K562 (cell line): Measurements from ENCODE around the gene MIEF1. TPM values are rescaled to one million over a fixed set of nuclear protein-coding genes. Genes with fewer than 3 reads are reported as not detected.

ENCODE experiments used
- BMI1 ChIP-seq: fragments of 150-350 bp; IDR thresholded peaks from 2 replicates; pipeline ENCODE4 v1.6.1; 2014; ENCODE audit warnings: low read length
- BRF1 ChIP-seq: IDR thresholded peaks from 3 replicates; pipeline ENCODE4 v1.6.1; 2011; ENCODE audit warnings: borderline replicate concordance, mild to moderate bottlenecking; ENCODE audit not compliant: insufficient read length; ENCODE audit errors: extremely low read depth
- ETV1 ChIP-seq: fragments of 450-650 bp; conservative IDR thresholded peaks from 2 replicates; pipeline ENCODE4 v1.6.1; 2016; ENCODE audit warnings: missing genetic modification characterization, control low read depth, low read depth, missing compliant biosample characterization
- ETV6 ChIP-seq, 3 experiments: fragments of 150-350 bp in 1 of 3; sonication (generic) in 1 of 3; formaldehyde crosslinking in 1 of 3; IDR thresholded peaks; 2 replicates each; pipeline versions ENCODE4 v1.6.1 to v1.8.0; 2014 to 2022; ENCODE audit warnings: borderline replicate concordance in 2 of 3, low read depth in 2 of 3, antibody characterized with exemption in 1 of 3, low read length in 1 of 3, mild to moderate bottlenecking in 1 of 3, missing genetic modification reagents in 1 of 3
- FOSL1 ChIP-seq: fragments of 200-800 bp; sonication (Bioruptor generic); conservative IDR thresholded peaks from 2 replicates; pipeline ENCODE4 v1.6.1; 2016; ENCODE audit warnings: missing genetic modification characterization, missing compliant biosample characterization
- FOXJ2 ChIP-seq: fragments of 200-800 bp; sonication (Bioruptor generic); IDR thresholded peaks from 2 replicates; pipeline ENCODE4 v1.6.1; 2016; ENCODE audit warnings: missing genetic modification characterization, missing compliant biosample characterization
- MAFG ChIP-seq: fragments of 450-650 bp; conservative IDR thresholded peaks from 2 replicates; pipeline ENCODE4 v1.6.1; 2016; ENCODE audit warnings: missing genetic modification characterization, missing compliant biosample characterization
- MCM2 ChIP-seq: fragments of 450-650 bp; IDR thresholded peaks from 2 replicates; pipeline ENCODE4 v1.6.1; 2017; ENCODE audit warnings: low read depth, mild to moderate bottlenecking
- MNT ChIP-seq, 2 experiments: fragments of 450-650 bp; conservative IDR thresholded peaks; 2 replicates each; pipeline ENCODE4 v1.6.1; 2017; ENCODE audit warnings: mild to moderate bottlenecking in 2 of 2, moderate library complexity in 2 of 2
- RFX7 ChIP-seq: fragments of 250-450 bp; sonication (Bioruptor Pico); IDR thresholded peaks from 2 replicates; pipeline ENCODE4 v1.5.1; 2021; ENCODE audit warnings: mild to moderate bottlenecking
- SMAD4 ChIP-seq: fragments of 250-450 bp; sonication (Bioruptor Pico); conservative IDR thresholded peaks from 2 replicates; pipeline ENCODE4 v1.8.0; 2021; ENCODE audit warnings: inconsistent platforms, mild to moderate bottlenecking, moderate library complexity
- THRB ChIP-seq: fragments of 450-650 bp; formaldehyde crosslinking; conservative IDR thresholded peaks from 2 replicates; pipeline ENCODE4 v1.4.0; 2022; ENCODE audit warnings: mild to moderate bottlenecking, missing genetic modification characterization
- TRIM28 ChIP-seq: fragments of 450-650 bp; IDR thresholded peaks from 2 replicates; pipeline ENCODE4 v1.6.1; 2017
- ZNF444 ChIP-seq: fragments of 250-450 bp; sonication (Bioruptor Pico); IDR thresholded peaks from 2 replicates; pipeline ENCODE4 v1.4.0; 2020; ENCODE audit warnings: mild to moderate bottlenecking, moderate library complexity
- ZNF518B ChIP-seq: fragments of 250-450 bp; sonication (Bioruptor Pico); IDR thresholded peaks from 2 replicates; pipeline ENCODE4 v1.5.0; 2021; ENCODE audit warnings: mild to moderate bottlenecking, moderate library complexity
- ZNF609 ChIP-seq: sonication (generic); formaldehyde crosslinking; IDR thresholded peaks from 2 replicates; pipeline ENCODE4 v1.8.1; 2023; ENCODE audit warnings: missing genetic modification reagents, mild to moderate bottlenecking, borderline replicate concordance
- polyA plus RNA-seq, 8 experiments: library from polyadenylated mRNA; depleted of rRNA in 4 of 8; stranded (reverse) in 5 of 8; unstranded in 3 of 8; fragments of >200 nt; fragmentation: Nextera tagmentation in 2 of 8; fragmentation: Illumina TruSeq in 1 of 8; extraction: Ambion mirVana in 2 of 8; extraction: Trizol in 1 of 8; gene quantifications; 2 replicates each; pipeline versions ENCODE4 v1.2.1 to v1.2.3, GENCODE V29; 2011 to 2014; ENCODE audit warnings: inconsistent platforms in 1 of 8, missing spikeins in 1 of 8
- total RNA-seq, 7 experiments: library from RNA; depleted of rRNA in 6 of 7; stranded (reverse); fragments of >200 nt in 6 of 7; fragmentation: Illumina TruSeq in 2 of 7; extraction: Trizol in 2 of 7; gene quantifications; 2 replicates each; pipeline versions ENCODE4 v1.2.1 to v1.2.3, GENCODE V29; 2011 to 2021; ENCODE audit warnings: low replicate concordance in 1 of 7

MIEF1 gene
- total and polyA plus RNA-seq, 9 of the 15 experiments (the other 6 are each of a cell fraction or from before 2014, with no cell fraction given) = 10.9 to 51.8 (median 25.5) TPM

GRCh38 chr22:39518996-39519680, 17.0 kb downstream of the MIEF1 start (continued):
- TF ChIP-seq MAFG (tag) (no peak), THRB (CRISPR knock-in tag) (no peak), BMI1 (no peak), ETV6 (IDR thresholded peaks at IDR 0.05; ENCODE audit: borderline replicate concordance in 1 of 2, low read depth in 2 of 2, low read length in 1 of 2) (no peak), ETV6 (CRISPR knock-in tag; IDR thresholded peaks at IDR 0.05; ENCODE audit: borderline replicate concordance) (no peak), MCM2 (no peak), ZNF609 (no peak), MNT (conservative IDR thresholded peaks at IDR 0.05) (peak; percentile 5 to 33; a peak in 2 of 4 replicates), ETV1 (tag) (no peak), SMAD4 (peak; percentile 58; the same call in 1 of the 2 replicates), ZNF518B (CRISPR knock-in tag) (no peak), FOXJ2 (tag) (no peak), TRIM28 (no peak), RFX7 (no peak), FOSL1 (no peak), ZNF444 (CRISPR knock-in tag) (no peak), BRF1 (no peak)
